GM18511 (cell line): Measurements from ENCODE around the gene OXCT1.

ENCODE experiments used
- ATAC-seq: cut with Tn5 transposase; IDR thresholded peaks from one replicate; pipeline ENCODE4 v1.9.1; 2021; ENCODE audit warnings: mild to moderate bottlenecking, moderate library complexity; ENCODE audit not compliant: unreplicated experiment

The OXCT1 gene

GRCh38 chr5:41869724-41870626, at the start of gene OXCT1:
Gene OXCT1, minus strand, starts transcription at chr5:41870425. Its CDS starts 67 bp downstream, at chr5:41870358.
- peak; percentile 92 for ATAC-seq

GRCh38 chr5:41918105-41918504, 47.9 kb upstream of the OXCT1 start:
- peak; percentile 67 for ATAC-seq

- ATAC-seq, result no peak
Measured at GRCh38 chr5:41908374-41909079, 38.3 kb upstream of the OXCT1 start.

GRCh38 chr5:41906151-41906550, 35.9 kb upstream of the OXCT1 start:
- no peak for ATAC-seq

GRCh38 chr5:41903892-41904799, 33.9 kb upstream of the OXCT1 start, which contains the start of gene RIMOC1:
Gene RIMOC1, plus strand, starts transcription at chr5:41904344. Its CDS starts 24 bp downstream, at chr5:41904368.
- ATAC-seq, result peak; percentile 99

- no peak for ATAC-seq
Measured at GRCh38 chr5:41903382-41903891, 33.2 kb upstream of the OXCT1 start.

- no peak for ATAC-seq
Measured at GRCh38 chr5:41896230-41896629, 26.0 kb upstream of the OXCT1 start.

GRCh38 chr5:41893074-41893851, 23.0 kb upstream of the OXCT1 start:
- ATAC-seq, result peak; percentile 57

GRCh38 chr5:41892031-41892430, 21.8 kb upstream of the OXCT1 start:
- ATAC-seq, result no peak

GRCh38 chr5:41891066-41891707, 21.0 kb upstream of the OXCT1 start:
- ATAC-seq, result peak; percentile 75

- peak; percentile 73 for ATAC-seq
Measured at GRCh38 chr5:41885286-41885685, 15.1 kb upstream of the OXCT1 start.

GRCh38 chr5:41883936-41884335, 13.7 kb upstream of the OXCT1 start:
- ATAC-seq, result no peak

- ATAC-seq, result no peak
Measured at GRCh38 chr5:41883243-41883642, 13.0 kb upstream of the OXCT1 start.

- ATAC-seq, result no peak
Measured at GRCh38 chr5:41882765-41883164, 12.5 kb upstream of the OXCT1 start.

GRCh38 chr5:41878643-41879478, 8.6 kb upstream of the OXCT1 start:
- peak; percentile 78 for ATAC-seq

GRCh38 chr5:41878173-41878572, 7.9 kb upstream of the OXCT1 start:
- ATAC-seq, result peak; percentile 53

- ATAC-seq, result no peak
Measured at GRCh38 chr5:41877408-41877807, 7.2 kb upstream of the OXCT1 start.

- no peak for ATAC-seq
Measured at GRCh38 chr5:41876678-41877077, 6.5 kb upstream of the OXCT1 start.
